ENCODE data around the gene C18orf63. TPM values are rescaled to one million over a fixed set of nuclear protein-coding genes. Genes with fewer than 3 reads are reported as not detected.
A peak's percentile ranks its signal among the peaks of the same experiment; 100 is the strongest.

The C18orf63 gene
- total and polyA plus RNA-seq, 2 experiments from 2014 or later = not detected

- TF ChIP-seq EZH2 (IDR thresholded peaks at IDR 0.05; ENCODE audit: low read depth, unreplicated experiment) = no peak
- TF ChIP-seq ETS1 (IDR thresholded peaks at IDR 0.05) = no peak
These were observed 80.8 kb downstream of the C18orf63 start (continued) for GRCh38 chr18:74396171-74397169.

DNA sequence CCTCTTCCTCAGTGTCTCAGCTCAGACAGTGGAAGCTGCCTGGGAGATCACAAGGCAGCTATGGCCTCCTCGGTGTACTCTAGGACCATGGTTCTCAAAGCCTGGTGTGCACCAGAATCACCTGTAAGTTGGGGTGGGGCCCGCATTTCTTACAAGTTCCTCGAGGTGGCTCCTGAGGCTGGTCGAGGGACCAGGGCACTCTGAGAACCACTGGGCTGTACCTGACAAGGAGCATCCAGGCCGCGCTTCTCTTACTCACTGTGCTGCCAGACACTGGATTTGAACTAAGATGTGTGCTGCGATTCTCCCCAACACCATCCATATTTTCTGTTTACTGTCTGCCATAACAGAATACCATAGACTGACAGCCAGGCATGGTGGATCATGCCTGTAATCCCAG is 81.9 kb downstream of the C18orf63 start:
- Histone ChIP-seq H3F3A (replicated peaks; ENCODE audit: low read depth) (no peaks in the 10 kb centered on the region), H4K20me1 (replicated peaks; ENCODE audit: insufficient read depth) (no peaks in the 10 kb centered on the region), H3K4me2 (no peak overlapping the region), H3K4me3 (no peak overlapping the region), H3K27me3 (ENCODE audit: insufficient read depth) (no peaks in the 10 kb centered on the region), H3K79me2 (replicated peaks; ENCODE audit: insufficient read depth) (no peaks in the 10 kb centered on the region), H3K36me3 (ENCODE audit: insufficient read depth) (no peaks in the 10 kb centered on the region), H3K4me1 (ENCODE audit: insufficient read depth) (no peaks in the 10 kb centered on the region), H3K27ac (ENCODE audit: low read depth) (no peak overlapping the region), H2AFZ (no peak overlapping the region), H3K9me2 (ENCODE audit: insufficient read depth) (no peaks in the 10 kb centered on the region)
- peaks cover 4% of the 10 kb centered on the region for H3K27me3 Mint-ChIP-seq (ENCODE audit: insufficient read depth, low read depth, poor library complexity)
- H3K9me3 Mint-ChIP-seq = no peaks in the 10 kb centered on the region
- no peaks in the 10 kb centered on the region for H3K36me3 Mint-ChIP-seq (ENCODE audit: low read depth)
- ATAC-seq (peak; percentile 41; the same call in 2 of the 3 replicates), DNase-seq (ENCODE audit: low spot score) (no peak)
- H3K27ac Mint-ChIP-seq = no peak overlapping the region
- TF ChIP-seq, protein P1, sequence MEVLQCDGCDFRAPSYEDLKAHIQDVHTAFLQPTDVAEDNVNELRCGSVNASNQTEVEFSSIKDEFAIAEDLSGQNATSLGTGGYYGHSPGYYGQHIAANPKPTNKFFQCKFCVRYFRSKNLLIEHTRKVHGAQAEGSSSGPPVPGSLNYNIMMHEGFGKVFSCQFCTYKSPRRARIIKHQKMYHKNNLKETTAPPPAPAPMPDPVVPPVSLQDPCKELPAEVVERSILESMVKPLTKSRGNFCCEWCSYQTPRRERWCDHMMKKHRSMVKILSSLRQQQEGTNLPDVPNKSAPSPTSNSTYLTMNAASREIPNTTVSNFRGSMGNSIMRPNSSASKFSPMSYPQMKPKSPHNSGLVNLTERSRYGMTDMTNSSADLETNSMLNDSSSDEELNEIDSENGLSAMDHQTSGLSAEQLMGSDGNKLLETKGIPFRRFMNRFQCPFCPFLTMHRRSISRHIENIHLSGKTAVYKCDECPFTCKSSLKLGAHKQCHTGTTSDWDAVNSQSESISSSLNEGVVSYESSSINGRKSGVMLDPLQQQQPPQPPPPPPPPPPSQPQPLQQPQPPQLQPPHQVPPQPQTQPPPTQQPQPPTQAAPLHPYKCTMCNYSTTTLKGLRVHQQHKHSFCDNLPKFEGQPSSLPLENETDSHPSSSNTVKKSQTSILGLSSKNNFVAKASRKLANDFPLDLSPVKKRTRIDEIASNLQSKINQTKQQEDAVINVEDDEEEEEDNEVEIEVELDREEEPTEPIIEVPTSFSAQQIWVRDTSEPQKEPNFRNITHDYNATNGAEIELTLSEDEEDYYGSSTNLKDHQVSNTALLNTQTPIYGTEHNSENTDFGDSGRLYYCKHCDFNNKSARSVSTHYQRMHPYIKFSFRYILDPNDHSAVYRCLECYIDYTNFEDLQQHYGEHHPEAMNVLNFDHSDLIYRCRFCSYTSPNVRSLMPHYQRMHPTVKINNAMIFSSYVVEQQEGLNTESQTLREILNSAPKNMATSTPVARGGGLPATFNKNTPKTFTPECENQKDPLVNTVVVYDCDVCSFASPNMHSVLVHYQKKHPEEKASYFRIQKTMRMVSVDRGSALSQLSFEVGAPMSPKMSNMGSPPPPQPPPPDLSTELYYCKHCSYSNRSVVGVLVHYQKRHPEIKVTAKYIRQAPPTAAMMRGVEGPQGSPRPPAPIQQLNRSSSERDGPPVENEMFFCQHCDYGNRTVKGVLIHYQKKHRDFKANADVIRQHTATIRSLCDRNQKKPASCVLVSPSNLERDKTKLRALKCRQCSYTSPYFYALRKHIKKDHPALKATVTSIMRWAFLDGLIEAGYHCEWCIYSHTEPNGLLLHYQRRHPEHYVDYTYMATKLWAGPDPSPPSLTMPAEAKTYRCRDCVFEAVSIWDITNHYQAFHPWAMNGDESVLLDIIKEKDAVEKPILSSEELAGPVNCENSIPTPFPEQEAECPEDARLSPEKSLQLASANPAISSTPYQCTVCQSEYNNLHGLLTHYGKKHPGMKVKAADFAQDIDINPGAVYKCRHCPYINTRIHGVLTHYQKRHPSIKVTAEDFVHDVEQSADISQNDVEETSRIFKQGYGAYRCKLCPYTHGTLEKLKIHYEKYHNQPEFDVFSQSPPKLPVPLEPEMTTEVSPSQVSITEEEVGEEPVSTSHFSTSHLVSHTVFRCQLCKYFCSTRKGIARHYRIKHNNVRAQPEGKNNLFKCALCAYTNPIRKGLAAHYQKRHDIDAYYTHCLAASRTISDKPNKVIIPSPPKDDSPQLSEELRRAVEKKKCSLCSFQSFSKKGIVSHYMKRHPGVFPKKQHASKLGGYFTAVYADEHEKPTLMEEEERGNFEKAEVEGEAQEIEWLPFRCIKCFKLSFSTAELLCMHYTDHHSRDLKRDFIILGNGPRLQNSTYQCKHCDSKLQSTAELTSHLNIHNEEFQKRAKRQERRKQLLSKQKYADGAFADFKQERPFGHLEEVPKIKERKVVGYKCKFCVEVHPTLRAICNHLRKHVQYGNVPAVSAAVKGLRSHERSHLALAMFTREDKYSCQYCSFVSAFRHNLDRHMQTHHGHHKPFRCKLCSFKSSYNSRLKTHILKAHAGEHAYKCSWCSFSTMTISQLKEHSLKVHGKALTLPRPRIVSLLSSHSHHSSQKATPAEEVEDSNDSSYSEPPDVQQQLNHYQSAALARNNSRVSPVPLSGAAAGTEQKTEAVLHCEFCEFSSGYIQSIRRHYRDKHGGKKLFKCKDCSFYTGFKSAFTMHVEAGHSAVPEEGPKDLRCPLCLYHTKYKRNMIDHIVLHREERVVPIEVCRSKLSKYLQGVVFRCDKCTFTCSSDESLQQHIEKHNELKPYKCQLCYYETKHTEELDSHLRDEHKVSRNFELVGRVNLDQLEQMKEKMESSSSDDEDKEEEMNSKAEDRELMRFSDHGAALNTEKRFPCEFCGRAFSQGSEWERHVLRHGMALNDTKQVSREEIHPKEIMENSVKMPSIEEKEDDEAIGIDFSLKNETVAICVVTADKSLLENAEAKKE (CRISPR knock-in tag; IDR thresholded peaks at IDR 0.05) = no peak
- TF ChIP-seq, protein P2, sequence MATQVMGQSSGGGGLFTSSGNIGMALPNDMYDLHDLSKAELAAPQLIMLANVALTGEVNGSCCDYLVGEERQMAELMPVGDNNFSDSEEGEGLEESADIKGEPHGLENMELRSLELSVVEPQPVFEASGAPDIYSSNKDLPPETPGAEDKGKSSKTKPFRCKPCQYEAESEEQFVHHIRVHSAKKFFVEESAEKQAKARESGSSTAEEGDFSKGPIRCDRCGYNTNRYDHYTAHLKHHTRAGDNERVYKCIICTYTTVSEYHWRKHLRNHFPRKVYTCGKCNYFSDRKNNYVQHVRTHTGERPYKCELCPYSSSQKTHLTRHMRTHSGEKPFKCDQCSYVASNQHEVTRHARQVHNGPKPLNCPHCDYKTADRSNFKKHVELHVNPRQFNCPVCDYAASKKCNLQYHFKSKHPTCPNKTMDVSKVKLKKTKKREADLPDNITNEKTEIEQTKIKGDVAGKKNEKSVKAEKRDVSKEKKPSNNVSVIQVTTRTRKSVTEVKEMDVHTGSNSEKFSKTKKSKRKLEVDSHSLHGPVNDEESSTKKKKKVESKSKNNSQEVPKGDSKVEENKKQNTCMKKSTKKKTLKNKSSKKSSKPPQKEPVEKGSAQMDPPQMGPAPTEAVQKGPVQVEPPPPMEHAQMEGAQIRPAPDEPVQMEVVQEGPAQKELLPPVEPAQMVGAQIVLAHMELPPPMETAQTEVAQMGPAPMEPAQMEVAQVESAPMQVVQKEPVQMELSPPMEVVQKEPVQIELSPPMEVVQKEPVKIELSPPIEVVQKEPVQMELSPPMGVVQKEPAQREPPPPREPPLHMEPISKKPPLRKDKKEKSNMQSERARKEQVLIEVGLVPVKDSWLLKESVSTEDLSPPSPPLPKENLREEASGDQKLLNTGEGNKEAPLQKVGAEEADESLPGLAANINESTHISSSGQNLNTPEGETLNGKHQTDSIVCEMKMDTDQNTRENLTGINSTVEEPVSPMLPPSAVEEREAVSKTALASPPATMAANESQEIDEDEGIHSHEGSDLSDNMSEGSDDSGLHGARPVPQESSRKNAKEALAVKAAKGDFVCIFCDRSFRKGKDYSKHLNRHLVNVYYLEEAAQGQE (IDR thresholded peaks at IDR 0.05; ENCODE audit: unreplicated experiment) = no peak
- no peak for TF ChIP-seq ZNF331 (CRISPR knock-in tag; IDR thresholded peaks at IDR 0.05; ENCODE audit: low read depth)
- no peak for TF ChIP-seq ZNF114 (CRISPR knock-in tag; IDR thresholded peaks at IDR 0.05)
- TF ChIP-seq CREB1 (CRISPR knock-in tag; IDR thresholded peaks at IDR 0.05; ENCODE audit: low read depth) = no peak
- 0 out of 4 replicates have a peak, but pooled peaks of 1 of the 2 experiments have one; percentile 1 for TF ChIP-seq CTCF (conservative IDR thresholded peaks at IDR 0.05; ENCODE audit: low read depth in 2 of 2)
- TF ChIP-seq POLR2AphosphoS5 (IDR thresholded peaks at IDR 0.05; ENCODE audit: low read depth) = no peak
- peaks cover 4% of the 10 kb centered on the region; the same call in 1 of the 3 replicates for H3K4me1 Mint-ChIP-seq
- no peak overlapping the region for H3K4me3 Mint-ChIP-seq
